GM19463 (cell line): ENCODE data around the gene OMA1.
"Not testable (repeated sequence)": the region's sequence is repeated elsewhere in the genome, so short reads cannot be mapped to it uniquely, and the experiment has no call there.

ENCODE experiments used
- ATAC-seq: cut with Tn5 transposase; IDR thresholded peaks from one replicate; pipeline ENCODE4 v1.9.1; 2021; ENCODE audit warnings: mild to moderate bottlenecking, moderate library complexity; ENCODE audit not compliant: unreplicated experiment

OMA1 gene

GRCh38 chr1:58546520-58547308 is at the start of gene OMA1:
Gene OMA1 (minus strand): TSS chr1:58546726. CDS start chr1:58539294, 7,432 bp downstream.
- peak; percentile 93 for ATAC-seq

GRCh38 chr1:58594546-58594945 is 48.0 kb upstream of the OMA1 start:
- no peak for ATAC-seq

- no peak for ATAC-seq
Measured at GRCh38 chr1:58592522-58593134, 46.1 kb upstream of the OMA1 start.

GRCh38 chr1:58591806-58592205 is 45.3 kb upstream of the OMA1 start:
- ATAC-seq = no peak

GRCh38 chr1:58590019-58590418 is 43.5 kb upstream of the OMA1 start:
- ATAC-seq = no peak

DNA sequence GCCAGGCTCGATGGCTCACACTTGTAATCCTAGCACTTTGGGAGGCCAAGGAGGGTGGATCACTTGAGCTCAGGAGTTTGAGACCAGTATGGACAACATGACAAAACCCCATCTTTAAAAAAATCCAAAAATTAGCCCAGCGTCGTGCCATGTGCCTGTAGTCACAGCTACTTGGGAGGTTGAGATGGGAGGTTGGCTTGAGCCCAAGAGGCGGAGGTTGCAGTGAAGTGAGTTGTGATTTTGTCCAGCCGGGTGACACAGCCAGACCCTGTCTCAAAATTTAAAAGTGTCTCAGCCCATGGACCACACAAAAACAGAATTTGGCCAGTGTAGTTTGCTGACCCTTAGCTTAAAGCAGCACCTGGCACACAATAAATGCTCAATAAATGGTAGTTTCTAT is 41.9 kb upstream of the OMA1 start:
- no peak for ATAC-seq

DNA sequence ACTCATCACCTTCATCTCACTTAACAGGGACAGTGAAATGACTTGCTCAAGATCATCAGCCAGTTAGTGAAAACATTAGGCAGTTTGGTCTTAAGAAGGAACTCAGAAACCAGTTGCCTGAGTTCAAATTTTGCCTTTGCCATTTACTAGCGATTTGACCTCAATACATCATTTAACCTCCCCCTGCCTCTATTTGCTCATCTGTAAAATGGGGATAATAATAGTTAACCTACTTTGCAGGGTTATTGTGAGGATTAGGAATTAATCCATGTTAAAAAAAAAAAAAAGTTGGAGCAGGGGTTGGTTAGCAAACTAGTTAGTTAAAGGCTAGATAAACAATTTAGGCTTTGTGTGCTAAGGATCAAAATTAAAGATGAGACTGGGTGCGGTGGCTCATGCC is 41.1 kb upstream of the OMA1 start:
- no peak for ATAC-seq

DNA sequence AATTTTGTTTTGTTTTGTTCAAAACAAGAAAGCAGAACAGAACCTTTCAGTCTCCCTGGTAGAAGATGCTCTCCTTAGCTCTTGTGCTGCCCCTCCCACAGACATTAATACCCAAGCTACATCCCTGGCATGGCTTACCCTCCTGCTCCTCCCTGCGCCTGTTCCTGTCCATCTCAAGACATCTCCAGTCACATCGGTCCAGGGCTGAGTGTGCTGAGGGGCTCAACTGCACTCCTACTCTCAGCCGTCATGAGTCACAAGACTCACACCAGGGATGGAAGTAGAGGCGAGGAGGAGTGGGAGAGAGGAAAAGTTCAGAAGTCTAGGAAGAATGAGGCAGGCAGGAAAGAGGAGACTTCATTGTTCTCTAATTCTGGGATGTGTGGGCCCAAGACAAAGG is 39.7 kb upstream of the OMA1 start:
- no peak for ATAC-seq

DNA sequence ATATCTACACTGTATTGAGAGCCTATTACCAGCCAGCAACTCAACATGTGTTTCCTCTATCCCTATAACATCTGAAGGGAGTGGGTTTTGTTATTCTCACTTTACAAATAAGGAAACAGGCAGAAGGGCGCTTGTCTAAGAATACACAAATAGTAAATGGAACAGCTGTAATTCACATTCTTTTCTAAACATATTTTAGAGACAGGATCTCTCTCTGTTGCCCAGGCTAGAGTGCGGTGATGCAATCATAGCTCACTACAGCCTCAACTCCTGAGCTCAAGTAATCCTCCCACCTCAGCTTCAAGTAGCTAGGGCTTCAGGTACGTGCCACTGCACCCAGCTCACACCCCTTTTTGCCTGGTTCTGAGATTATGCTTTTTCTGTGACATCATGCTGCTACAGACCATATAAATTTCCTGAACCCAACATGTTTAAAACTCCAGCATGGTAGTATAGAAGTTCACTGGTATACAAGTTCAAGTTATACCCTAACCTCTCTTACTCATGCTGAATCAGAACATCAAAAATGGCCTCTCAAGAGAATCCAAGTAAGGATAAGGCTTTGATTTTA is 39.1 kb upstream of the OMA1 start:
- no peak for ATAC-seq

- ATAC-seq = no peak
Measured at GRCh38 chr1:58585166-58585565, 38.6 kb upstream of the OMA1 start.

- peak; percentile 75 for ATAC-seq
Measured at GRCh38 chr1:58584082-58584895, 37.8 kb upstream of the OMA1 start.

GRCh38 chr1:58583496-58583895 is 37.0 kb upstream of the OMA1 start:
- ATAC-seq = no peak

DNA sequence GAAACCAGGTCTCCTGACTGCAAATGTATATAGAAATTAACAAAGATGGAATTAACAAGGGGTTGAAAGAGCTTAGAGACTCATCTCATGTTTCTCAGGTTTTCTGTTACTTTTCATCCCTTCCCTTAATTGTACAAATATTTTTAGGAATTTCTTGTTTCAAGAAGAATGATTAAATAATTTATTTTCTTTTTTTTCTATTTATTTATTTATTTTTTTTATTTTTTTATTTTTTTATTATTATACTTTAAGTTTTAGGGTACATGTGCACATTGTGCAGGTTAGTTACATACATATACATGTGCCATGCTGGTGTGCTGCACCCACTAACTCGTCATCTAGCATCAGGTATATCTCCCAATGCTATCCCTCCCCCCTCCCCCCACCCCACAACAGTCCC is 35.6 kb upstream of the OMA1 start:
- not testable (repeated sequence) for ATAC-seq

- no peak for ATAC-seq
Measured at GRCh38 chr1:58581641-58582040, 35.1 kb upstream of the OMA1 start.

DNA sequence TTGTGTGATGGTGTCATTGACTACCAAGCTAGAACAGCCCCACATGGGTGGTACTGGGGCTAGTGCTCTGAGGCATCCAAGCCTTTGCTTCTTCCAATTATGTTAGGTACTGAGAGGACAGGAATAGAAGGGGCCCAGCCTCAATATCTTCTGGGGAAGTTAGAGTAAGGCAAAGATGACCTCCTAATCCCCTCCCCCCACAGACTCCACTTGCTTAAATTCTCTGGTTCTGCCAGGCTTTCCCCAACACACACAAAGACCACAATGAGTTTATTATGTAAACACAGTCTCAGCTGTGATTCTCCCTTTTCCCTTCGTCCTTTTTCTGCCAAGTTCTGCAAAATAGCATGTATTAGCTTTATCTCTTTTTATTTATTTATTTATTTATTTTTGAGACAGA is 33.7 kb upstream of the OMA1 start:
- ATAC-seq = no peak

DNA sequence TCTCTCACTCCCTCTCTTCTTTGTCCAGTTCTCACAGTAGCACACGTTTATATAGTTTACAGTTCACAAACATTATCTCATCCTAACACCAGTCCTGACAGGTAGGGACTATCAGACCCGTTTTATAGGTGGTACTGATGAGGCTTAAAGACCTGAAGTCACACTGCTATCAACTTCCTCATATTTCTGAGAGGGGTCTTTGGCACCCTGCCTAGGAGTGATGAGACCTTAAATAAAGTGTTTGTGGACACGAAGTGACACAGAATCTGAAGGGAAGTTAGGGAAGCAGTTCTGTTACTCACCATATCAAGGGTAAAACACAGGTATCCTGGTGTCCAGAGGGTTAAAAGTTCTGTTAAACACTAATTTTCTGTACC is 31.1 kb upstream of the OMA1 start:
- ATAC-seq = no peak

DNA sequence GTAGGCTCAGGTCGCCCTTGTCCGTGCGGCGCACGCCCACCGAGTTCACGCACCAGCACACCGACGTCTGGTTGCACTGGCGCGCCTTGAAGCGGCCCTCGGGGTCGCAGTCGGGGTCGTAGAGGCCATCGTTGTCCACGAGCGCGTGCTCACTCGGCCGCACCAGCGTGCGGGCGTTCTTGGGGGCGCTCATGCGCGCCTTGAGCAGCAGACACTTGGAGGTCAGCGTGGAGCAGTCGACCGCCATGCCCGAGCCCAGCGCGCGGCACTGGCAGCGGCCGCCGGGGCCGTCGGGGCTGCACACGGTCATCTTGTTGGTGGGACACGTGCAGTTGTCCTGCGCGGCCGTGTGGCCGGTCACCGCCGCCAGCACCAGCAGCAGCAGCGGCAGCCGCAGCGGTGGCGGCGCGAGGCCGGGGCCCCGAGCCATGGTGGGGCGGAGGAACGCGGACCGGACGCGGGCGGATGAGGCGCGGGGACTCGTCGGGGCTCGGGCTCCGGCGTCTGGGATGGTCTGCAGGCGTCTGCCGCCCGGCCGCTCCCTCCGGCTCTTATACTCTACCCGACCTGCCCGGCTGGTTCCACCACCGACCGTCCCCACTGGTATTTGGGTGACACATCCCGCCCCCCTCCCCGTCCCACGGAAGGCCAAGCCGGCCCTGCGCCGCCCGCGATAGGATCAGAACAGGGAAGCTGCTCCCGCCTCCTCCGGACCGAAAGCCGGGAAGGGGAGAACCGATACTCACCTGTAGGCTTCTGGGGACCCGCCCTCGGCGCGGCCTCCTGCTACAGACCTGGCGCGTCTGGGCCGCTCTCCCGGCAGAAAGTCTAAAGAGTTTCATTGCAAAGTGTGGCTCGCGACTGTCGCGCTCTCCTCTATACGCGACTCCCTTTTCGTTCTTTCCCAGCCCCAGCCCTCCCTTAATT is 30.5 kb upstream of the OMA1 start, which contains the start of gene TACSTD2:
TACSTD2 (minus strand) TSS at position 526 of the 927 bp plus-strand sequence; CDS start at position 430, 96 bp downstream.
- no peak for ATAC-seq

DNA sequence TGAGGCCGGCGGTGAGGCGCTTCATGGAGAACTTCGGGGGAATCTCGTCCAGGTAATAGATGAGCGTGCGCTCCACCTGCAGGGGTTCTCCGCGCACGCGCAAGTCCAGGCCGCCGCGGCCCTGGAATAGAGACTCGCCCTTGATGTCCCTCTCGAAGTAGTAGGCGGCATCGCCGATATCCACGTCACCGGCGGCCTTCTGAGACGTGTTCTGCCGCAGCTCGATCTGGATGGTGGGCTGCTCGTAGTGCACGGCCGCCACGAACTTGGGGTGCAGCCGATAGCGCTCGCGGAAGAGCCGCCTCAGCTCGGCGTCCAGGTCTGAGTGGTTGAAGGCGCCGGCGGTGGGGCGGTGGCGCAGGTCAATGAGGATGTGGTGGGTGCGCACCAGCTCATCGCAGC is 29.8 kb upstream of the OMA1 start:
- ATAC-seq = no peak

- ATAC-seq = no peak
Measured at GRCh38 chr1:58575551-58576324, 29.2 kb upstream of the OMA1 start.
